ENCODE measurements around the gene NAT16. TPM values are rescaled to one million over a fixed set of nuclear protein-coding genes. Genes with fewer than 3 reads are reported as not detected.

NAT16 gene
- total RNA-seq, 4 donors from 2014 or later = 0.29 to 1.4 TPM; not detected in 2

DNA sequence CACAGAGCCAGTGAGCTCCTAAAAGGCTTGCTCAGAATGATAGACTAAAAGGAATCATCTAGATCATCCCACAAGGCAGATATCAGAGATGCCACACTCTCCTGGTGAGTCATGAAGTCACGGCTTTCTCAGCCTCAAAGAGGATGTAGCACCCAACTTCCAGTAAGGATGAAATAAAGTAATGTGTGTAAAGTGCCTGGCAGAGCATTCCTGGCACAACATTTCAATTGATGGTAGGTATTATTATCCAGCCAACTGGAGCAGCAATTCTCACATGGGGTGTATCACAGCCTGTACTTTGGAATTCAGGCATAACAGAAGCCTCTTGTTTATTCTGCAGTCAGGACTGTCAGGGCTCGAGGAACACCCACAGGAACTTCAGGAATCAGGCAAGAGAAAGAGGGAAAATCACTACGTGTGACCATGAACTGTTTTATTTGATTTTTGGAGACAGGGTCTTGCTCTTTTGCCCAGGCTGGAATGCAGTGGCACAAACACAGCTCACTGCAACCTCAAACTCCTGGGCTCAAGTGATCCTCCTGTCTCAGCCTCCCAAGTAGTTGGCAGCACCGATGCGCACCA lies 5.3 kb upstream of the NAT16 start:
- DNase-seq = no peak
- peaks cover 8% of the 10 kb centered on the region for H3K27me3 ChIP-seq

GRCh38 chr7:101179713-101180112 lies 380 bp downstream of the NAT16 start:
- no peaks in the 10 kb centered on the region for H3K9me3 ChIP-seq
- no peak overlapping the region for H3K27ac ChIP-seq
- no peak for DNase-seq
- intact Hi-C loops (cut with DNase I) = no loop called here
- WGBS, 2 donors = 8 to 20% methylated on average over 1 to 10 of the region's 27 CpGs
- TF ChIP-seq POLR2A (IDR thresholded peaks at IDR 0.05) = no peak
- TF ChIP-seq, protein P1, sequence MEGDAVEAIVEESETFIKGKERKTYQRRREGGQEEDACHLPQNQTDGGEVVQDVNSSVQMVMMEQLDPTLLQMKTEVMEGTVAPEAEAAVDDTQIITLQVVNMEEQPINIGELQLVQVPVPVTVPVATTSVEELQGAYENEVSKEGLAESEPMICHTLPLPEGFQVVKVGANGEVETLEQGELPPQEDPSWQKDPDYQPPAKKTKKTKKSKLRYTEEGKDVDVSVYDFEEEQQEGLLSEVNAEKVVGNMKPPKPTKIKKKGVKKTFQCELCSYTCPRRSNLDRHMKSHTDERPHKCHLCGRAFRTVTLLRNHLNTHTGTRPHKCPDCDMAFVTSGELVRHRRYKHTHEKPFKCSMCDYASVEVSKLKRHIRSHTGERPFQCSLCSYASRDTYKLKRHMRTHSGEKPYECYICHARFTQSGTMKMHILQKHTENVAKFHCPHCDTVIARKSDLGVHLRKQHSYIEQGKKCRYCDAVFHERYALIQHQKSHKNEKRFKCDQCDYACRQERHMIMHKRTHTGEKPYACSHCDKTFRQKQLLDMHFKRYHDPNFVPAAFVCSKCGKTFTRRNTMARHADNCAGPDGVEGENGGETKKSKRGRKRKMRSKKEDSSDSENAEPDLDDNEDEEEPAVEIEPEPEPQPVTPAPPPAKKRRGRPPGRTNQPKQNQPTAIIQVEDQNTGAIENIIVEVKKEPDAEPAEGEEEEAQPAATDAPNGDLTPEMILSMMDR (IDR thresholded peaks at IDR 0.05) = no peak
- H3K4me1 ChIP-seq = peaks cover 0 to 14% of the 10 kb centered on the region in 2 donors
- no peaks in the 10 kb centered on the region for H3K36me3 ChIP-seq
- peaks cover 23% of the 10 kb centered on the region for H3K27me3 ChIP-seq
- no peak overlapping the region for H3K4me3 ChIP-seq (replicated peaks in 1 of 3)

More for the DNA sequence above, 5.3 kb upstream of the NAT16 start:
- no peak overlapping the region for H3K4me3 ChIP-seq (replicated peaks in 1 of 3)
- no peaks in the 10 kb centered on the region for H3K4me1 ChIP-seq
- TF ChIP-seq POLR2A (IDR thresholded peaks at IDR 0.05) = no peak
- TF ChIP-seq, protein P1 (IDR thresholded peaks at IDR 0.05) = no peak
- intact Hi-C loops (cut with DNase I) = no loop called here
- H3K9me3 ChIP-seq = no peaks in the 10 kb centered on the region
- no peaks in the 10 kb centered on the region for H3K36me3 ChIP-seq
- H3K27ac ChIP-seq = no peak overlapping the region
- 50 to 61% methylated on average over 5 of the region's 5 CpGs for WGBS, 2 donors

GRCh38 chr7:101179117-101179516 lies 976 bp downstream of the NAT16 start:
- Histone ChIP-seq H3K4me1 (peaks cover 0 to 15% of the 10 kb centered on the region in 2 donors), H3K27ac (no peak overlapping the region), H3K36me3 (no peaks in the 10 kb centered on the region), H3K4me3 (replicated peaks in 1 of 3) (no peak overlapping the region), H3K9me3 (no peaks in the 10 kb centered on the region), H3K27me3 (peaks cover 28% of the 10 kb centered on the region)
- intact Hi-C loops (cut with DNase I) = no loop called here
- WGBS, 2 donors = 1 to 2% methylated on average over 19 to 20 of the region's 20 CpGs
- TF ChIP-seq POLR2A (IDR thresholded peaks at IDR 0.05) = no peak
- TF ChIP-seq, protein P1 (IDR thresholded peaks at IDR 0.05) = no peak
- DNase-seq = peak in 1 of 2 donors; percentile 5

- peaks cover 35% of the 10 kb centered on the region for H3K27me3 ChIP-seq
- H3K4me1 ChIP-seq = peaks cover 14 to 29% of the 10 kb centered on the region in 2 donors
- TF ChIP-seq, protein P1 (IDR thresholded peaks at IDR 0.05) = no peak
- TF ChIP-seq POLR2A (IDR thresholded peaks at IDR 0.05) = no peak
- H3K27ac ChIP-seq = no peak overlapping the region
- H3K9me3 ChIP-seq = no peaks in the 10 kb centered on the region
- no peak overlapping the region for H3K4me3 ChIP-seq (replicated peaks in 1 of 3)
- H3K36me3 ChIP-seq = no peaks in the 10 kb centered on the region
- WGBS, 2 donors = 72 to 82% methylated on average over 2 of the region's 2 CpGs
- intact Hi-C loops (cut with DNase I) = no loop called here
- no peak for DNase-seq
Observed at GRCh38 chr7:101177644-101178043, 2.4 kb downstream of the NAT16 start.

- intact Hi-C loops (cut with DNase I) = no loop called here
- H3K27me3 ChIP-seq = peaks cover 46% of the 10 kb centered on the region
Observed at GRCh38 chr7:101175664-101176063, 4.4 kb downstream of the NAT16 start.

More at GRCh38 chr7:101175664-101176063, 4.4 kb downstream of the NAT16 start:
- peaks cover 22 to 43% of the 10 kb centered on the region in 2 donors for H3K4me1 ChIP-seq
- H3K36me3 ChIP-seq = no peaks in the 10 kb centered on the region
- WGBS, 2 donors = 28 to 57% methylated on average over 3 of the region's 3 CpGs
- H3K4me3 ChIP-seq (replicated peaks in 1 of 3) = no peak overlapping the region
- DNase-seq = no peak
- H3K9me3 ChIP-seq = no peaks in the 10 kb centered on the region
- no peak overlapping the region for H3K27ac ChIP-seq
- TF ChIP-seq, protein P1 (IDR thresholded peaks at IDR 0.05) = no peak
- no peak for TF ChIP-seq POLR2A (IDR thresholded peaks at IDR 0.05)
